GM12801 (cell line): ENCODE results near the gene LTBP3.

ENCODE experiments used
- CTCF ChIP-seq: IDR thresholded peaks from one replicate; pipeline ENCODE4 v1.5.1; 2011; ENCODE audit warnings: control low read depth; ENCODE audit not compliant: insufficient read length; ENCODE audit errors: extremely low read depth

LTBP3 gene

GRCh38 chr11:65558930-65559509 lies 861 bp upstream of the LTBP3 start:
- no peak for TF ChIP-seq CTCF

GRCh38 chr11:65557280-65558001 lies 718 bp downstream of the LTBP3 start:
- TF ChIP-seq CTCF, result no peak

GRCh38 chr11:65556470-65557279 lies 1.5 kb downstream of the LTBP3 start:
- no peak for TF ChIP-seq CTCF

GRCh38 chr11:65555693-65556231 lies 2.4 kb downstream of the LTBP3 start:
- no peak for TF ChIP-seq CTCF

- TF ChIP-seq CTCF, result no peak
Observed at GRCh38 chr11:65554842-65555430, 3.2 kb downstream of the LTBP3 start.

- TF ChIP-seq CTCF, result no peak
Observed at GRCh38 chr11:65554057-65554818, 3.9 kb downstream of the LTBP3 start.
